Stimulated activated CD8-positive, alpha-beta memory T cell treated with anti-CD3 and anti-CD28 coated beads, Interleukin-15, amount 100 ng/mL, for 1 hour (primary cell): ENCODE data around the gene POU2F3.
"Not testable (repeated sequence)": the region's sequence is repeated elsewhere in the genome, so short reads cannot be mapped to it uniquely, and the experiment has no call there.

ENCODE experiments used
- DNase-seq: peaks from one replicate; pipeline ENCODE4 v3.0.0-alpha.2; 2020; ENCODE audit warnings: low read depth

The POU2F3 gene

DNA sequence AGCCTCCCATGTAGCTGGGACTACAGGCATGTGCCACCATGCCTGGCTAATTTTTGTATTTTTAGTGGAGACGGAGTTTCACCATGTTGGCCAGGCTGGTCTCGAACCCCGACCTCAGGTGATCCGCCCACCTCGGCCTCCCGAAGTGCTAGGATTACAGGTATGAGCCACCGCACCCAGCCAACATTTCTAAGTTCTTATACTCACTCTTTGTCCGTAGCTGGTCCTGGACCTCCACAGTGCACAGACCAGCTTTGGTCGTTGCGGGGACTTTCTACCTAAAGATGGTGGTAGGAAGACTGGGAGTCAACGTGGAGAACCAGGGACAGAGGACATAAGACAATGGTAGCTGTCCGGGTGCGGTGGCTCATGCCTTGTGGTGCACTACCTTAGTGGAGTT lies 13.4 kb downstream of the POU2F3 start:
- DNase-seq, result not testable (repeated sequence)

DNA sequence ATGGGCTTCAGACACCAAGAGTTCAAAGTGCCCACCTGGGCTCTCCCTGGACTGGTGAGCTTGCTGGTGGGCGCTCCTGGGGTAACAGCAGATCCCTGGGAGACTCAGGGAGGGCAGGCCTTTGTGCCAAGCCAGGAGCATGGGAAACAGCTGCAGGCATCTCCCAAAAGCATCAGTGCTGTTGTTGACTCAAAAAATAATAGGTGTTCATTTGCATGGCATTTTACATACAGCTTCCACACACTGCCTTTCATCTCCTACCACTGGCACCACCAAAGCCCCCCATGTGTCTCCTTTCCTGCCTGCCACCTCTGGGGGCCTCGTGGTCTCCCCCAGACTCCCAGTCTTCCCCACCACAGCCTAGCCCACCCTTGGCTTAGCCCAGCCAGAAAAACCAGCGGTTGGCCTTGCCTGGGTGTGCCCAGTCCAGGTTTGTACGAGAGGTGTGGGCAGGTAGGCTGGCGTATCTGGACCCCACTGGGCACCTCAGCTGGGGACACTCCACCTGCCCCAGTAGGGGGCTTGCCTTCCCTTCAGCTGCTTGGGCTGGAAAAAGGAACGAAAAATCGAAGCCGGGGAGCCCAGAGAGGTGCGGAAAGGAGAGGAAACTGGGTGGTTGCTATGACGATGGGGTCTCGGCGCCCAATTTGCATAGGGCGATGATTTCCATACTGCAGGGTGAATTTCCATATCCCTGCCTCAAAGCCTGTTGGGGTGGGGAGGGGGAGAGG lies 15.0 kb downstream of the POU2F3 start:
- DNase-seq, result no peak

- DNase-seq, result no peak
Observed at GRCh38 chr11:120255519-120255866, 15.6 kb downstream of the POU2F3 start.

DNA sequence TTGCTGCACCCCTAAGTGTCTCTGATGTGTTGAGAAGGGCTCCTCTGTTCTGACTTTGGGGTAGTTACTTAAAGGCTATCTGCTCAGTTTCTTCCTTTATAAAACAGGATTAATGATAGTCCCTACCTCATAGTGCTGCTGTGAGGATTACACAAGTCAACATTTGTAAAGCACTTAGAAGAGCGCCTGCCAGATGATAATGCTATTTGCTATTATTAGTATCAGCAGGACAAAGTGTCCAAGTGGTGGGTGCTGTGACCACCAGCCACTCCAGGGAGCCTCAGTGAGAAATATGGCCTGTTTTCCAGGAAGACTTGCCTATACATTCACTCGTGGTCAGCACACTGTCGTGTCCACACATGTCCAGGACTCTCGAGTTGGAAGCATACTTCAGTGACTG lies 16.2 kb downstream of the POU2F3 start:
- DNase-seq, result no peak

DNA sequence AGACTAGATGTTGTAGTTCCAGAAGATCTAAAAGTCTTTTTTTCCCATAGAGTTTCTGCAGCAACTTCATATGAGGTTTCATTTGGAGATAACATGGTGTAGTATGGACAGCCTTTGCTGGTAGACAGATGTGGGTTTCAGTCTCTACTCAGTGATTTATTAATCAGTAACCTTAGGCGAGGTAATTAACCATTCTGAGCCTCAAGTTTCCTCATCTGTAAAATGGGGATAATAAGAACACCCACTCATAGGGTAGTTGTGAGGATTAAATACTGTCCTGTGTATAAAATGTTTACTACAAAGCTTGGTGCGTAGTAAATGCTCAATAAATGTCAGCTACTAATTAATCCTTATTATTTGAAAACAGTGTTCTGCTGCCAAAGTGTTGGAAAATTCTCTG lies 16.8 kb downstream of the POU2F3 start:
- no peak for DNase-seq

DNA sequence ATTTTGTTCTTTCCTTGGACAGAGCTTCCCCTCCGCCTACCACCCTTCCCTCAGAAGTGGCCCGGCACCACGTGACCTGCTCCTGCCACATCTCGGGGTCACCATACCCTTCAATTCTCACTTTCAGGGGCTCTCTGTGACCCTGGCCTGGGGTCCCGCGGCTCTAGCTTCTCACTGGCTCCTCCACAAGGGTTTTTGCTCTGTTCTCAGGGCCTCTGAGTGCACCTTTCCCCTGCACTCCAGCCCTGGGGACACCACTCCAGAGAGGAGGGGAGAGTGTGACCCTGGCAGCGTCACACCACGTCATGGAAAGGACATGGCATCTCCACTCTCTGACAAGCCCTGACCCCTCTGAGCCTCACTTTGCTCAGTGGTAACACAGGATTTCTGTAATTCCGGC lies 17.4 kb downstream of the POU2F3 start:
- DNase-seq, result no peak

DNA sequence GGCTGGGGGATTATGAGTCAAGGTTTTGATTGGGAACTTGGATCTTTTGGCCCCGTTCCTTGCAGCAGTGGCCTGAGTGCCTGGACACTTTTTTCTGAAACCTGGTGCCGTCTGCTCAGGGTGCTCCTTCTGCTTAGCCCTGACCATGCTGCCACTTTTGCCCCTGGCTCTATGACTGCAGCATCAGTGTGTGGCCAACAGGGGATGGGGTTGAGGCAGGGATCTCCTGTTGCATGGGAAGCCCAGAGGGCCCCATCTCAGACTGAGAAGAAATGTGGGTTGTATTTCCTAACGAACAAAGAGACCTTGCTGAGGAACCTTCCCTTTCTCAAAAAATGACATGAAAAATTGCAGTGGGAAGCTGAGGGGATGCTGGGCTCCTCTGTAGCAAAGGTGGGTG lies 18.7 kb downstream of the POU2F3 start:
- no peak for DNase-seq

- DNase-seq, result no peak
Observed at GRCh38 chr11:120259241-120259640, 19.3 kb downstream of the POU2F3 start.

GRCh38 chr11:120259988-120260565 lies 20.1 kb downstream of the POU2F3 start:
- DNase-seq, result no peak

DNA sequence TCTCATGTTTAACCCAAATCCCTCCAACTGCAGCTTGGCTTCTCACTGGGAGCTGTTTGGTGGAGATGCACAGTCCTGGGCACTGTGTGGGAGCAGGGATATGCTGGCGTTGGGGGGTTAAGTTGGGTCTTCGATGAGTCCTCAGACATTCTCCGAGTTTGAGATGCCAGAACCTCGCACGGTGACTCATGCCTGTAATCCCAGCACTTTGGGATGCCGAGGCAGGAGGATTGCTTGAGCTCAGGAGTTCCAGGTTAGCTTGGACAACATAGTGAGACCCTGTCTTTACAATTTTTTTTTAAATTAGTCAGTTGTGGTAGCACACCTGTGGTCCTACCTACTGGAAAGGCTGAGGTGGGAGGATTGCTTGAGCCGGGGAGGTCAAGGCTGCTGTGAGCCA lies 20.7 kb downstream of the POU2F3 start:
- no peak for DNase-seq

GRCh38 chr11:120261321-120261720 lies 21.4 kb downstream of the POU2F3 start:
- DNase-seq, result no peak

- no peak for DNase-seq
Observed at GRCh38 chr11:120261931-120262330, 22.0 kb downstream of the POU2F3 start.

- no peak for DNase-seq
Observed at GRCh38 chr11:120267319-120267718, 27.4 kb downstream of the POU2F3 start.

DNA sequence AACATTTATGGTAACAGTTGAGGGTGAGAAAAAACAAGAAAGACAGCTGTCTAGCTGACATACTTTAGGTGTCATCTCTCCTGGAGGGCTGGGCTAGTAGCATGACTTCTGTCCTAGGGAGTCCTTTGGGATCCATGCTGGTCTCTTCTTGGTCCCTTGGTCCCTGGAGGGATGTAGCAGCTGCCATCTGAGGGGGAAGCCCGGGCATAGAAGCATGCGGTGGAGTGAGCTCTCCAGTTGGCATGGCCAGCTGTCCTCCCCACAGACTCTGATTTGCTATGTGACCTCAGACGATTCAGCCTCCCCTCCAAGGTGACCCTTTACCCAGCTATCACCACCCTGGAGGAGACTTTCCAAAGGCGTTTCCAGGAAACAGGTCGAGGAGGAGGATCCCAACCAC lies 28.7 kb downstream of the POU2F3 start:
- no peak for DNase-seq

DNA sequence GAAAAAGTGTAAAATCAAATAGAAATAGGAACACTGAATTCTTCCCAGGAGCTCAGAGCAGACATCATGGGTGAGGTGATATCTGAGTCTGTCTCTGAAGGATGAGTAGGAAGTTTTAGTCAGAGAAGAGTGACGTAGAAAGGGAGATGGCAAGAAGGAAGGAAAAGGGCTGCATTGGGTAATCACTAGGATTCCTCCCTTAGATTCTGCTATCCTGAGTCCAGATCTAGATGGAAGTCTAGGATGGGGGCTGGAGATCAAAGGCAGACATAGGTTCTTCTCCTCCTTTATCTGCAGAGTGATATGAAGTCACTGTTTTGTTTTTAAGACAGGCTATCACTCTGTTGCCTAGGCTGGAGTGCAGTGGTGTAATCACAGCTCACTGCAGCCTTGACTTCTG lies 30.4 kb downstream of the POU2F3 start:
- no peak for DNase-seq

DNA sequence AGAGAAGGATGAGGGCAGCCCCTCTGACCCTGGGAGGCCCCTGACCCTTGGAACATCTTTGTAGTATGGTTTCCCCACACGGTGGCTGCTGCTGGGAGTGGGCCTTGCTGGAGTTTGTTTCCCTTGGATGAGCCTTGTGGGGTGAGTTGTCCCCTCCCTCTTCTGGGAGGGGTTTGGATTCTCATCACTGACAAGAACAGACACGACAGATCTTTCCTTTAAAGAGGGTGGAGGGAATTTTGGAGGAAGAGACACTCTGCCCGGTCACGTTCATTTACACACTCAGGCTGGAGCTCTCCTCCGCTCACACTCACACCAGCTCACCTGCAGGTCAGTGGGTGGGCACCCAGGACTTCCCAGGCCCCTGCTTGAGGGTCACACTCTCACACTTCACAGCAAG lies 31.7 kb downstream of the POU2F3 start:
- no peak for DNase-seq

DNA sequence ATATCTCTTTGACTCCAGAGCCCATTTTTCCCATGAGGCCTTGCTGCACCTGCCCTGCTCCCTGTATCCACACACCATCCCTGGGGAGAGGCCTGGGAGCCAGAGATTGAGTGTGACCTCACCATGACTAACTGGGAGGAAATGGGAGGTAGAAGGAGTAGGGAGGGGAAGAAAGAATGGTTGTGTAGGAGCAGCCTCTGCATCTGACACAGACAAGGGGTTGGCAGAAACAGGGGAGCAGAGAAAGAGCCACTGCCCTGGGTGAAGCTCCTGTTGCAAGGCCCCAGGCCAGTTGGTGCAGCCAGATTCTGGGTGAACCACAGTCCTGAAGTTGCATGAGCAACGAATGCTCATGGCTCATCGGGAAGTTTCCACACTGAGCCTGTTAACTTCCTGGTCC lies 32.4 kb downstream of the POU2F3 start:
- DNase-seq, result no peak

DNA sequence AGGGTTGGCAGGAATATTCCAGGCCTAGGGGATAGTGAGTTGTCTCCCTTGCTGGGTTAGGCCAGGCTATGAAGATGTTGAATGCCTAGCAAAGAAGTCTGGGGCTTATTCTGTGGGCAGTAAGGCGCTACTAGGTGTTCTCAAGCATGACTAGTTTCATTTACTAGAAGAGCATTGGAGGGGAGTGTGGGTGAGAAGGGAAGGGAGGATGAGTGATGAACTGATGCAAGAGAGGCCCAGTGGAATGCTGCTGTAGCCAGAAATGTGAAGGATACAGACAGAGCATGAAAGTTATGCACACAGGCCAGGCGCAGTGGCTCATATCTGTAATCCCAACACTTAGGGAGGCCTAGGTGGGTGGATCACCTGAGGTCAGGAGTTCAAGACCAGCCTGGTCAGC lies 33.5 kb downstream of the POU2F3 start:
- no peak for DNase-seq

DNA sequence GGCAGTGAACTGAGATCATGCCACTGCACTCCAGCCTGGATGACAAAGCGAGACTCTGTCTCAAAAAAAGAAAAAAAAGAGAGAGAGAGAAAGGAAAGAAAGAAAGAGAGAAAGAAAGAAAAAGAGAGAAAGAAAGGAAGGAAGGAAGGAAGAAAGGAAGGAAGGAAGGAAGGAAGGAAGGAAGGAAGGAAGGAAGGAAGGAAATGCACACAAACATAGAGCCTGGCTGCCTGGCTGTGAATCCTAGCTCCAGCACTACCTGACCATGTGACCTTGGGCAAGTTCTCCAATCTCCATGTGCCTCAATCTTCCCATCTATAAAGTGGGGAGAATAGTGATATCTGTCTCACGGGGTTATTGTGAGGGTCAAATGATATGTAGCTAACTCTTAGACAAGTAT lies 34.0 kb downstream of the POU2F3 start:
- not testable (repeated sequence) for DNase-seq

DNA sequence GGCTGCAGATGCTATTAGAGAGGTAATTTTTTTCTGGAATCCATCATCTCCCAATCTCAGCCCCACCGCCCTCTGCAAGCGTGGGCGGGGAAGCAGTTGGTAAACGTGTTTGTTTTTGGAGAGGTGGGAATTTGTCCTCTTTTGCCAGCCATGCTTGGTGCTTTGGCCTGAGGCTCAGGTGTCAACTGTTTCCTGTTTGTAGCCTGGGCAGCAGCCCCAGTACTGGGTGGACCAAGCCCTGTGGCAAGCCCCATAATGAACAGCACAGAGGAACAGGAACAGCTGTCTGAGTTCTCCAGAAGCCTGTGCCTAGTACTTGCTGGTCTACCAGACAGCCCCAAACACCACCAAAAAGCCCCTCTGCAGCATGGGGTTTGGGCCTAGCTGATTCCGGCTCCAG lies 39.6 kb downstream of the POU2F3 start:
- DNase-seq, result no peak

DNA sequence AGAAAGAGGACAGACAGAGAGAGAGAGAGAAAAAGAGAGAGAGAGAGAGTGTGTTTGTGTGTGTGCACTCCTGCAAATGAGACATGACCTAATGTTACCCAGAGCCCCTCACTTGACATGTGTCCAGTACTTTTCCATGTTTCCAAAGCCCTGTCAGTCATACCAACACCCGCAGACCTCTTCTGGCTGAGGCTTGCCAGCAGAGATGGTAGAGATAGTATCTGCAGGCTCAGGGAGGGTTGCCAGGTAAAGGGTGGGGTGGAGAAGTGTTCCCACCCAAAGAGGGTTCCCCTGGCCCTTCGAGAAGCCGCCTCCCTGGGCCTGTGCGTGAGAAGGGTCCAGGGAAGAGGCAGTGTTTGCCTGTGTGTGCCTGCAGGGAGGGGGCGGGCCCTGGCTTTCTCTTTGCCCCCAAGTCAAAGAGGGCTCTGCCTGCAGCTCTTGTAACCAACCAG lies 40.7 kb downstream of the POU2F3 start:
- DNase-seq, result no peak

DNA sequence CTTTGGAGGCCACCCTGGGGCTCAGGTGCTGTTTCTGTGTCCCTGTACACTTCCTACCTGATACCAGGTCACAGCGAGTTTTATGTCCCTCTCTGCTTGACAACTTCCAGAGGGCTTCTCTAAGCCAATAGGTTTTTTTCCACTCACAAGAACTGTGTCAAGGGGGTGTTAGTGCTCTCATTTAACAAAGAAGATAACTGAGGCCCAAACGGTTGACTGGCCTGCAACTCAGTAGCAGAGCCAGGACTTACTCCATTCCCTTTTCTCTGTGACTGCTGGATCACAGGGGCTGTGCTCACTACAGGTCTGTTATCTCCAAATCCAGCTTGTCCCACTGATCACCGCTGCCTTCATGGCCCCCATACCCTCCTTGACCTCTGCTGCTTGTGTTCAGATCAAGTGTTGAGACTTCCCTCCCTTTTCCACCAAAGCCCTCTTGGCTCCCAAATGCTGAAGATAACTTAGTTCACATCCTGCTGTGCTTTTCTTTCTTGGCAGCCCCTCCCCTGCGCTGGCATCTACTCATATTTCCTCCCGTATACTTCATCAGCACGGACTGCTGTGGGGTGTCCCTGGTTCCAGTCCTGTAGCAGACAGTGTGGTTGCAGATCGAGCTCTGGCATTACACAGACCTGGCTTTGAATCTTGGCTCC lies 41.3 kb downstream of the POU2F3 start:
- no peak for DNase-seq

GRCh38 chr11:120283124-120283523 lies 43.2 kb downstream of the POU2F3 start:
- no peak for DNase-seq

GRCh38 chr11:120284272-120284671 lies 44.3 kb downstream of the POU2F3 start:
- DNase-seq, result no peak
